Progenitor cell of endocrine pancreas (in vitro differentiated cells): ENCODE results near the gene PROSER2. TPM values are rescaled to one million over a fixed set of nuclear protein-coding genes. Genes with fewer than 3 reads are reported as not detected.
"Not testable (repeated sequence)": the region's sequence is repeated elsewhere in the genome, so short reads cannot be mapped to it uniquely, and the experiment has no call there.

Experiments used
- DNase-seq: peaks from one replicate; pipeline ENCODE4 v3.0.0; 2021; ENCODE audit warnings: low spot score; ENCODE audit not compliant: unreplicated experiment
- H3K27ac Mint-ChIP-seq: 2 replicates; pipeline ENCODE4 v1.8.0; 2021; ENCODE audit warnings: mild to moderate bottlenecking, moderate library complexity, mixed read lengths
- H3K27me3 Mint-ChIP-seq: 2 replicates; pipeline ENCODE4 v1.8.0; 2021; ENCODE audit warnings: mixed read lengths
- H3K36me3 Mint-ChIP-seq: 2 replicates; pipeline ENCODE4 v1.8.0; 2022; ENCODE audit warnings: mixed read lengths; ENCODE audit not compliant: insufficient read depth
- H3K4me1 Mint-ChIP-seq: 2 replicates; pipeline ENCODE4 v1.8.0; 2021; ENCODE audit warnings: low read depth, mixed read lengths
- H3K4me3 Mint-ChIP-seq: 2 replicates; pipeline ENCODE4 v1.8.0; 2021; ENCODE audit warnings: low read depth, mild to moderate bottlenecking, moderate library complexity, mixed read lengths
- H3K9me3 Mint-ChIP-seq: 2 replicates; pipeline ENCODE4 v1.8.0; 2021; ENCODE audit warnings: low read depth, mixed read lengths
- CTCF ChIP-seq: fragments of 200-600 bp; sonication (generic); IDR thresholded peaks from one replicate; pipeline ENCODE4 v1.5.0; 2021; ENCODE audit warnings: antibody characterized with exemption, mild to moderate bottlenecking; ENCODE audit not compliant: unreplicated experiment
- total RNA-seq: library from RNA; stranded (reverse); gene quantifications from 2 replicates; pipeline ENCODE4 v1.2.1, GENCODE V29; 2021

Gene PROSER2
- total RNA-seq, 1 donor from 2014 or later = 19.0 TPM

GRCh38 chr10:11851910-11852309, 28.8 kb downstream of the PROSER2 start:
- H3K9me3 Mint-ChIP-seq = no peaks in the 10 kb centered on the region
- no peak for TF ChIP-seq CTCF
- DNase-seq = no peak
- no peaks in the 10 kb centered on the region for H3K4me1 Mint-ChIP-seq
- H3K27ac Mint-ChIP-seq = no peak overlapping the region
- no peak overlapping the region for H3K4me3 Mint-ChIP-seq
- no peaks in the 10 kb centered on the region for H3K27me3 Mint-ChIP-seq
- H3K36me3 Mint-ChIP-seq = peaks cover 28% of the 10 kb centered on the region

DNA sequence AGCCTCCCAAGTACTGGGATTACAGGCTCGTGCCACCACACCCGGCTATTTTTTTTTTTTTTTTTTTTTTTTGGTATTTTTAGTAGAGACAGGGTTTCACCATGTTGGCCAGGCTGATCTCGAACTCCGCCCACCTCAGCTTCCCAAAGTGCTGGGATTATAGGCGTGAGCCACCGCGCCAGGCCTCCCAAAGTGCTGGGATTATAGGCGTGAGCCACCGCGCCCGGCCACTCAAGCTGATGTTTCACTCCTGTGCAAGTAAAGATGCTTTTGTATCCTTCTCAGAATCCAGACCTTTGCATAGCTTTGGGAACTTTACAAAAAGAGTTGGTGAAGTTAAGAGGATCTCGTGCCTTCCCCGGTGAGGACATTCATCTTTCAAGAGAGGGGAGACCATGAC, 29.5 kb downstream of the PROSER2 start:
- not testable (repeated sequence) for H3K4me3 Mint-ChIP-seq, H3K9me3 Mint-ChIP-seq, H3K27ac Mint-ChIP-seq, DNase-seq, H3K27me3 Mint-ChIP-seq, H3K4me1 Mint-ChIP-seq
- H3K36me3 Mint-ChIP-seq = peaks cover 29% of the 10 kb centered on the region

GRCh38 chr10:11853468-11853867, 30.3 kb downstream of the PROSER2 start:
- no peak overlapping the region for H3K27ac Mint-ChIP-seq
- no peaks in the 10 kb centered on the region for H3K4me1 Mint-ChIP-seq
- H3K4me3 Mint-ChIP-seq = no peak overlapping the region
- H3K36me3 Mint-ChIP-seq = peaks cover 29% of the 10 kb centered on the region
- no peaks in the 10 kb centered on the region for H3K9me3 Mint-ChIP-seq
- H3K27me3 Mint-ChIP-seq = no peaks in the 10 kb centered on the region
- DNase-seq = no peak
- TF ChIP-seq CTCF = peak; percentile 25

- DNase-seq = no peak
- no peak for TF ChIP-seq CTCF
- Mint-ChIP-seq H3K27ac (no peak overlapping the region), H3K4me3 (no peak overlapping the region), H3K9me3 (no peaks in the 10 kb centered on the region), H3K4me1 (no peaks in the 10 kb centered on the region), H3K27me3 (no peaks in the 10 kb centered on the region), H3K36me3 (peaks cover 25% of the 10 kb centered on the region)
These were observed 31.1 kb downstream of the PROSER2 start for GRCh38 chr10:11854301-11854700.

- TF ChIP-seq CTCF = no peak
- Mint-ChIP-seq H3K4me1 (no peaks in the 10 kb centered on the region), H3K27me3 (no peaks in the 10 kb centered on the region), H3K9me3 (no peaks in the 10 kb centered on the region), H3K36me3 (peaks cover 23% of the 10 kb centered on the region), H3K27ac (no peak overlapping the region), H3K4me3 (no peak overlapping the region)
- DNase-seq = no peak
These were observed 32.9 kb downstream of the PROSER2 start for GRCh38 chr10:11856089-11856488.

DNA sequence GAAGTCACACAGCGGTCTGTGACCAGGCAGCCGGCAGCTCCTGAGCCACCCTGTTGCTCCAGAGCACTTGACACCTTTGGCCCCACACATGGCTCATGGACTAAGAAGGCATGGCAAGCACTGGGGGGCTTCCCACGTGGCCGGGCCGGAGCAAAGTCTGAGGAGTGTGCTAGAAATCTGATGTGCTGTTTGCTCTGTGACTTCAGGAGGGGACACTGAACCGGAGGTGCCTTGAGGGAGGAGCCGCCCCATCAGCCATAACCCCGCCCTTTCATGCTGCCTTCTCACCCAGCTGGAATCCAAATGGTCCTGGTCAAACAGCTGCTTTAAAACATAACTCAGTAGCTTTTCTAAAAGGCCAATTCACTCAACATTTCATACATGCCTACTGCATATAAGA, 33.5 kb downstream of the PROSER2 start:
- Mint-ChIP-seq H3K9me3 (no peaks in the 10 kb centered on the region), H3K36me3 (peaks cover 23% of the 10 kb centered on the region), H3K4me1 (no peaks in the 10 kb centered on the region), H3K27ac (no peak overlapping the region), H3K4me3 (no peak overlapping the region), H3K27me3 (no peaks in the 10 kb centered on the region)
- DNase-seq = no peak
- TF ChIP-seq CTCF = no peak
